GOT3 (cell line): ENCODE results near the gene IL20RA.
"Not testable (repeated sequence)": the region's sequence is repeated elsewhere in the genome, so short reads cannot be mapped to it uniquely, and the experiment has no call there.

ENCODE experiments used
- DNase-seq: peaks from one replicate; lab custom pipeline; 2025; ENCODE audit warnings: mixed read lengths; lab: John Stamatoyannopoulos, UW

Gene IL20RA, protein sequence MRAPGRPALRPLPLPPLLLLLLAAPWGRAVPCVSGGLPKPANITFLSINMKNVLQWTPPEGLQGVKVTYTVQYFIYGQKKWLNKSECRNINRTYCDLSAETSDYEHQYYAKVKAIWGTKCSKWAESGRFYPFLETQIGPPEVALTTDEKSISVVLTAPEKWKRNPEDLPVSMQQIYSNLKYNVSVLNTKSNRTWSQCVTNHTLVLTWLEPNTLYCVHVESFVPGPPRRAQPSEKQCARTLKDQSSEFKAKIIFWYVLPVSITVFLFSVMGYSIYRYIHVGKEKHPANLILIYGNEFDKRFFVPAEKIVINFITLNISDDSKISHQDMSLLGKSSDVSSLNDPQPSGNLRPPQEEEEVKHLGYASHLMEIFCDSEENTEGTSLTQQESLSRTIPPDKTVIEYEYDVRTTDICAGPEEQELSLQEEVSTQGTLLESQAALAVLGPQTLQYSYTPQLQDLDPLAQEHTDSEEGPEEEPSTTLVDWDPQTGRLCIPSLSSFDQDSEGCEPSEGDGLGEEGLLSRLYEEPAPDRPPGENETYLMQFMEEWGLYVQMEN

GRCh38 chr6:137044366-137045221, at the start of gene IL20RA:
Gene IL20RA (minus strand): TSS chr6:137044965. CDS start chr6:137044728, 237 bp downstream.
- DNase-seq: no peak

GRCh38 chr6:137093183-137094069, 48.7 kb upstream of the IL20RA start:
- DNase-seq: no peak

DNA sequence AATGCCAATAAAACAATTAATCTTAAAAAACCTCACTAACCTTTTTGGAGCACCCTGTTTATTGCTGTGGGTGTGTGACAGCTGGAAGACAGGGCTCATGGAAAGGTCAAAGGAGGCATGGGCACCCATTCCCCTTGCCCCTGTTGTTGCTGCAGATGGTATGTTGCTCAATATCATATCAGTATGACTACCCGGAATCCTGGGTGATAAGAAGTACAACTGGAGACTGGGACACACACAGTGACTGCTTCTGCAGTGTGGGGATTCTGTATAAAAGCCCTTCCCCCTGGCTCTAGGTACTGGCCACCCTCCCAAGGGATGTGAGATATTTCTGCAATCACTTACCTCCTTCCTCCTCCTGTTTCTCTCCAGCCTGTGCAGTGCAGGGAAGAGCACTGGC, 47.3 kb upstream of the IL20RA start:
- no peak for DNase-seq

DNA sequence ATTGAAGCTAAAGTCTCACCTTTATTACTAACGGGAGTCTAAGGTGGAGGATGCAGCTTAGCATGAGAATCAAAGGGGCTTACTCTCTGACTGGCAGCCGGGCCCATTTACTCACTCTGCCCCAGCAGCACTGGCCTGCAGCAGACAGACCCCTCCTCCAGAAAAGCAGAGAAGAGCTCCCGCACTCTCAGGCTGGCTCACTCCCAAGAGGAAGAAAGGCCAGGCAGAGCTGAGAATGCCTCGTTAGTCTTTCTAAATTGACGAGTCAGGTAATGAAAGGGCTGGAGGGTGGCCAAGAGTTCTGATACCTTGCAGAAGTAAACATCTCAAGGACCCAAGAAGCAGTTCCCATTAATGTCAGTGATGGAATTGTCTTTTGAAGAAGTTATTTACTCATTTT, 44.5 kb upstream of the IL20RA start:
- no peak for DNase-seq

- DNase-seq: no peak
Measured at GRCh38 chr6:137087902-137088301, 43.1 kb upstream of the IL20RA start.

DNA sequence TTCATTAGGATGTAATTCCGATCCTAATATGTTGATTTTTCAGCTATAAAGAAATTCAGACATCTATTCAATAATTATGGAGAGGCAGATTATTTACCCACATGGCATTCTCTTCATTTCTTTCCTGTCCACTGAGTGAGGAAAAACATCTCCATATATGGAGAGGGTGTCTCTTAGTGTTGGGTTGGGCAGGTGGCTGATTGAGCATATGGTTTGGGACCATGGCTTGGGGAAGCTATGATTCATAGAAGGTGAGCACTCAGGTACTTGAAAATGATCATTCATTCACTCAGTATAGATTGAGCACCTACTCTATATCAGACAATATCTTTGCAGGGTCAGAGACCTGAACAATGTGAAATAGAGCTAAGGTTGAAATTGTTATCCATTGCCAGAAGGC, 41.3 kb upstream of the IL20RA start:
- no peak for DNase-seq

DNA sequence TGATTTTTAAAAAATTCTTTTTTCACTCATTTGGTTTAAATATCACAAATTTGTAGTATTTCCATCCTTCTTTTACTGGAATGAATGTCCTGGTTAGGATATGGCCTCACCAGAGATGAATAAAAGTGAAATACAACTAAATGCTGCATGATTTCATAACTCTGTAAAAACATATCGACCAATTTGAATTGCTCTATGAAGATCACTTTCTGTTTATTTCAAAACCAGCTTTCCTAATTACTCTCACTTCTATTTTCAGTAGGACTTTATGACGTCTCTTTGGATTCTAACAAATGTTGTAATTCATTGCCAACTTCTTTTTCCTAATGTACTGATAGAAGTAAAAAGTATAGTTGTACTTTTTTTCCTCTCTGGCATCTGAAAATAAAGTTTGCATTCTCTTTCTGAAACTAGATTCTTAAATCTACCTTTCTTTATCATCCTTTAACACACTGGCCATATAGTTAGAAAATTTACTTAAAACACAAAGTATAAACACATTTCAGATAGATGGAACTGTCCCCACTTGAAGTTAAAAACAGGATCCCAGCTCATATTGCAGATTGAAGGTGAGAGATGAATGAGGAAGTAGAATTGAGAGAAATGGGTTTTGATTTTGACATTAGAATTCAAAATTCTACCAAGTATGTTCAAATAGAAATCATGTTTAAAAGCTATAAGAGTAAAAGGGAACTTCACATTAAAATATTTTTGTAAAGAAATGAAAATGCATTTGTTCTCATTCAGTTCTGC, 40.3 kb upstream of the IL20RA start:
- DNase-seq: no peak

DNA sequence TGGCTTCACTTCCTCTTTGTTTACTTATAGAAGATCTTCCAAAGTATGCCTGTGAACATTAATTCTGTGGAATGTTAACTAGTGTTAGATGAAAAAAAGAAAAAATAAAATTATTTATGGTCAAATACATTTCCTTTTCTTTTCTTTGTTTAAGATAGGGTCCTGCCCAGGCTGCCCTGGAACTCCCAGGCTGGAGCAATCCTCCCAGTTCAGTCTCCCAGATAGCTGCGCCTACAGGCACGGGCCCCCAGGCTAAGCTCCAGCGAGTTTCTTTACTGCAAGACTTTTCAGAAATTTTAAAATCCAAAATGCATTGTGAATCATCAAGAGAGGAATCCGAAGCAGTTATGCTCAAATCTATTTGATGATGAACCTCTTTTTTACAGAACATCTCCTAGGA, 39.3 kb upstream of the IL20RA start:
- no peak for DNase-seq

GRCh38 chr6:137081997-137082396, 37.2 kb upstream of the IL20RA start:
- no peak for DNase-seq

- DNase-seq: no peak
Measured at GRCh38 chr6:137080711-137081110, 35.9 kb upstream of the IL20RA start.

DNA sequence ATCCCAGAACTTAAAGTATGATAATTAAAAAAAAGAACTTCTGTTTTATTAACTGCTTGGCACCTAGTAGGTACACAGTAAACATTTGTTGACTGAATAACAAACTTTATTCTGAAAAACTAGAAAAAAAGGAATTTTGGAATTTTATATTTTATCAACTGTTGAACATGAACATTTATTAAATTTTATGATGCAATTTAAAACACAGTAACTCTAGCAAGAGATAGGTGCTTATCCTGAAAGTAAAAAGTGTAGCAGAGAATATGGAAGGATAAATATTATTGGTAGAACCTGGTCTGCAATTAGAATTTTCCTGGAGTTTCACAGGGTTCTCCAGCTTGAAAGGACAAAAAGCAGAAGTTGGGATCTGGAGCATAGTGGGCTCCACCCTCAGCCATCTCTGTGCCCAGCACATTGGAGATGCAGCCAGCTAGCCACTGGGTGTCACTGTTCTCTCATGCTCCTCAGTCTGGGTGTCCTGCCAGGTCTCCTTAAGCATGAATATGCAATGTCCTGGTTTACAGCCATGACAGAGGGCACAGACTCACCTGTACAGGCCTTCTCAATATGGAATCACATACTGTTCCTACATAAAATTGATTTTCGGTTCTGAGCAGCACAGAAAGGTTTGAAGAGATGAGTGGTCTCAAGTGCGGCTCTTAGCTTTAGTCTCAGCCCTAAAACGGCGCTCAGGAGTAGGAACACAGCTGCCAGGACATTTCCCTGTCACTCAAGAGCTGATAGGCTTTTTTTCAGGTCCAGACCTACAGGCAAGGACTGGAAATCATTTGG, 31.7 kb upstream of the IL20RA start:
- no peak for DNase-seq

DNA sequence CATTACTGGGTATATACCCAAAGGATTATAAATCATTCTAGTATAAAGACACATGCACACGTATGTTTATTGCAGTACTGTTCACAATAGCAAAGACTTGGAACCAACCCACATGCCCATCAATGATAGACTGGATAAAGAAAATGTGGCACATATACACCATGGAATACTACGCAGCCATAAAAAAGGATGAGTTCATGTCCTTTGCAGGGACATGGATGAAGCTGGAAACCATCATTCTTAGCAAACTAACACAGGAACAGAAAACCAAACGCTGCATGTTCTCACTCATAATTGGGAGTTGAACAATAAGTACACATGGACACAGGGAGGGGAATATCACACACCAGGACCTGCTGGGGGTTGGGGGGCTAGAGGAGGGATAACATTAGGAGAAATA, 31.0 kb upstream of the IL20RA start:
- not testable (repeated sequence) for DNase-seq

DNA sequence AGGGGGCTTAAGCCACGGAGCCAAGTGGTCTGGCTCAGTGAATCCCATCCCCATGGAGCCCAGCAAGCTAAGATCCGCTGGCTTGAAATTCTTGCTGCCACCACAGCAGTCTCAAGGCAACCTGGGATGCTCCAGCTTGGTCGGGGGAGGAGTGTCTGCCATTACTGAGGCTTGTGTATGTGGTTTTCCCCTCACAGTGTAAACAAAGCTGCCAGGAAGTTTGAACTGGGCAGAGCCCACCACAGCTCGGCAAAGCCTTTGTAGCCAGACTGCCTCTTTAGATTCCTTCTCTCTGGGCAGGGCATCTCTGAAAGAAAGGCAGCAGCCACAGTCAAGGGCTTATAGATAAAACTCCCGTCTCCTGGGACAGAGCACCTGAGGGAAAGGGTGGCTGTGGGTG, 25.5 kb upstream of the IL20RA start:
- DNase-seq: no peak

DNA sequence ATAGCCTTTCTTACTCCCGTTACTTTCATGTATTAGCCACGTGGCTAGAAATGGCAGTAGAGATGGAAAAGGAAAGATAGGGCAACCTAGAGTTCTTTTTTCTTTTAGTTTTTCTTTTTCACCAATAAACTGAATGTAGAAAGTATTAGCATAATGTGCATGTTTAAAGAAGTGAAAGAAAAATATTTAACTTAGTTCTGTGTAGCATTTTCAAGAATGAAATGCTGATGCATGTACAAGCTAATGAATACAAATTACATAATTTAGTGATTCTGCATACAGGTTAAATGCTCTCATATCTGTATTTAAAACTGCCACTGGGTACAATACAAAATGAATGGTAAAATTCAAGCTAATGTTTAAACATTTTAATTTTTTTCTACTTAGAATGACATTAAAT, 22.6 kb upstream of the IL20RA start:
- DNase-seq: no peak

- DNase-seq: no peak
Measured at GRCh38 chr6:137058037-137058436, 13.3 kb upstream of the IL20RA start.

DNA sequence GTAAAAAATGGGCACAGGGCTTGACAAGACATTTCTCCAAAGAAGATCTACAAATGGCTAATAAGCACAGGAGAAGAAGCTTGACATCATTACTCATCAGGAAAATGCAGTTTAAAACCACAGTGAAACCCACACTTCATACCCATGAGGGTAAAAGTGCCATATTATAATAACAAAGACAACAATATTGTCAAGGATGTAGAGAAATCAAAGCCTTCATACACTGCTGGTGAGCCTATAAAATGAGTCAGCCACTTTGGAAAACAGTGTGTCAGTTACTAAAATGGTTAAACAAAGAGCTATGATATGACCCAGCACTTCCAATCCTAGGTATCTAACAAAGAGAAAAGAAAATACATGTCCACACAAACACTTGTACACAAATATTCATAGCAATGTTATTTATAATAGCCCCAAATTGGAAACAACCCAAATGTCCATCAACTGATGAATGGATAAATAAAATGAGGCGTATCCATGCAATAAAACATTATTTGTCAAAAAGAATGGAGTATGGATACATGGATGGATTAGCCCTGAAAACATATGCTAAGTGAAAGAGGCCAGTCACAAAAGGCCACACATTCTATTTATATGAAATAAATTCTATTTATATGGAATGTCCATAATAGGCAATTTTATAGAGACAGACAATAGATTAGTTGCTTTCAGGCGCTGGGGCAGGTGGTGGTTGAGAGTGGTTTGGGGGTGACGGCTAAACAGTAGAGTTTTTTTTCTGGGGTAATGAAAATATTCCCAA, 11.5 kb upstream of the IL20RA start:
- no peak for DNase-seq

DNA sequence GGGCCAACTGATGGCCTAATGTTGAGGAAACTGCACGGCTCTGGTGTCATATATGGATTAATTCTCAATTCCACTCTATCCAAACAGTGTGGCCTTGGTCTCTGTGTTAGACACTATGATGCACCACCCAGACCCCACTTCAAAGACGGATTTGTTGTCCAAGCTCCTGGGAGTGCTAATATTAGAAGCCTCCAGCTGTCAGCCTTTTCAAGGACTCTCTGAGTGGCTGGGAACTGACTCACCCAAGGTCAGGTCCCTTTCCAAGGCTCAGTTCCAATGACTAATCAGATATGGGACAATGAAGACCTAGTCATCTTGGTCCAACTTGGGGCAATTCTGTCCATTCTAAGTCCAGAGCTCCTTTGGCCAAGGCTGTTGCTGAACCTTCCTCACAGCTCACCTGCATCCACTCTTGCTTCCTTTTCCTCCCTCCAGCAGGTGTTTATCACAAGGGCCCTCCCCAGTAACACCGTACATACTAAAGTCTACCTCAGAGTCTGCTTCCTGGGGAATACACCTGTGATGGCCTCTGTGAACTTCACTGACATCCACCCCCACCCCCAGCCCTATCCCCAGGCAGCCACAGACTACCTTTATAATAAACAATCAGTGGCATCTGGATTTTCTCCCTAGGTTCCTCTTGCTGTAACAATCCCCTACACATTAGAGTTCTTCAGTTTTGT, 7.2 kb upstream of the IL20RA start:
- no peak for DNase-seq

GRCh38 chr6:137049095-137049494, 4.3 kb upstream of the IL20RA start:
- DNase-seq: no peak

DNA sequence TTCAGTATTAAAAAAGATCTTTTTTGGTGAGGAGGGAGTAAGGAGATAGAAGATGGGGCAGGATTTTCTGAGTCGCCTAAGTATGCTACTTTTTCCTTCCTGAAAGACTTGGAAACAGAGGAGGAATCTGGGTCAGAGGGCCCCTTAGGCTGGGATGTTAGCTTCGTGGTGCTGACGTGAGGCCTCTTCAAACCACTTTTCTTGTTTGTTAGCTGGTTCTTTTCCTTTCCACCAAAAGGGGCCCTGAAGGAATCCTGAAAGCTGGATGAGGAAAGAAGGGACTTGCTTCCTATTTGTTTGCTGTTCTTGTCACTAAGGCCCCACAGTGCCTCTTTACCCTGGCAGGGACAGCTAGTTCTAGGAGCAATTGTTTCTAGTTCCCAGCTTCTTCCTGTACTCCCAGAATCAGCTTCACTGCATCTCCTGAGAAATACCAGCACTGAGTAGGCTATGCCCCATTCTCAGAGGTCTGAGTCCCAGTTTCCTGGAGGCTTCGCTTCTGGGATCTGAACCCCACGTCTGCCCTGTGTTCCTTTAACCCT, 2.2 kb upstream of the IL20RA start:
- no peak for DNase-seq
